IMR-90 (cell line): ENCODE results near the gene MUC5B. TPM values are rescaled to one million over a fixed set of nuclear protein-coding genes. Genes with fewer than 3 reads are reported as not detected.

ENCODE experiments used
- ATAC-seq: fragments of 200-7000 bp; cut with Tn5 transposase; 2 replicates; pipeline ENCODE4 v1.9.1; 2020; ENCODE audit warnings: low read depth, mild to moderate bottlenecking, moderate library complexity
- BruUV-seq: library from RNA; stranded (reverse); fragments of 400-500 nt; replicated peaks from 2 replicates; lab custom pipeline; 2021; lab: Mats Ljungman, UMichigan
- CTCF ChIA-PET: fragments of 300-600 bp; formaldehyde crosslinking; extraction: SDS; loops from one replicate; lab custom pipeline; 2021; ENCODE audit warnings: antibody characterized with exemption; lab: Yijun Ruan, JAX
- POLR2A ChIA-PET: fragments of 300-600 bp; sonication (Branson Sonifier 250); formaldehyde crosslinking; loops from one replicate; lab custom pipeline; 2022; ENCODE audit warnings: antibody characterized with exemption; ENCODE audit not compliant: unreplicated experiment; lab: Charles Lee
- DNase-seq: peaks from one replicate; pipeline ENCODE4 v3.0.0; 2013
- H2AFZ ChIP-seq: replicated peaks from 2 replicates; pipeline ENCODE3; 2013; ENCODE audit warnings: low read length, mild to moderate bottlenecking; ENCODE audit not compliant: poor library complexity
- H2AK5ac ChIP-seq: 2 replicates; pipeline ENCODE4 v1.6.1; 2013; ENCODE audit warnings: low read depth, low read length, inconsistent platforms
- H2AK9ac ChIP-seq: replicated peaks from 2 replicates; pipeline ENCODE3; 2013; ENCODE audit warnings: mild to moderate bottlenecking, low read depth, low read length, moderate library complexity; ENCODE audit not compliant: poor library complexity
- H2BK120ac ChIP-seq: 2 replicates; pipeline ENCODE4 v1.6.1; 2013; ENCODE audit warnings: low read depth, low read length, inconsistent platforms
- H2BK15ac ChIP-seq: 3 replicates; pipeline ENCODE4 v1.6.1; 2013; ENCODE audit warnings: low read depth, low read length, inconsistent platforms
- H2BK20ac ChIP-seq: 2 replicates; pipeline ENCODE4 v1.6.1; 2013; ENCODE audit warnings: low read depth, mild to moderate bottlenecking, inconsistent platforms, low read length, moderate library complexity
- H2BK5ac ChIP-seq: 2 replicates; pipeline ENCODE4 v1.6.1; 2013; ENCODE audit warnings: mild to moderate bottlenecking, low read depth, low read length, inconsistent platforms; ENCODE audit not compliant: poor library complexity, severe bottlenecking
- H3K14ac ChIP-seq: replicated peaks from 2 replicates; pipeline ENCODE4 v1.6.1; 2013; ENCODE audit warnings: low read depth, low read length, inconsistent platforms
- H3K18ac ChIP-seq: 2 replicates; pipeline ENCODE4 v1.6.1; 2013; ENCODE audit warnings: low read depth, low read length, control low read depth
- H3K23ac ChIP-seq: 2 replicates; pipeline ENCODE4 v1.6.1; 2013; ENCODE audit warnings: low read depth, low read length, inconsistent platforms
- H3K27ac ChIP-seq: 2 replicates; pipeline ENCODE4 v1.5.1; 2013; ENCODE audit warnings: mild to moderate bottlenecking, control low read depth, low read length; ENCODE audit not compliant: insufficient read depth
- H3K27me3 ChIP-seq: 2 replicates; pipeline ENCODE4 v1.6.1; 2013; ENCODE audit warnings: low read length; ENCODE audit not compliant: control insufficient read depth, insufficient read depth
- H3K36me3 ChIP-seq: 2 replicates; pipeline ENCODE4 v1.6.1; 2013; ENCODE audit warnings: low read length, mixed read lengths; ENCODE audit not compliant: control insufficient read depth, insufficient read depth
- H3K4ac ChIP-seq: 2 replicates; pipeline ENCODE4 v1.6.1; 2013; ENCODE audit warnings: low read depth, low read length, inconsistent platforms
- H3K4me1 ChIP-seq: 2 replicates; pipeline ENCODE4 v1.6.1; 2013; ENCODE audit warnings: low read length, mixed read lengths; ENCODE audit not compliant: control insufficient read depth, insufficient read depth
- H3K4me2 ChIP-seq: 2 replicates; pipeline ENCODE4 v1.6.1; 2013; ENCODE audit warnings: low read depth, mild to moderate bottlenecking, control low read depth, low read length, moderate library complexity
- H3K4me3 ChIP-seq: 2 replicates; pipeline ENCODE4 v1.5.1; 2013; ENCODE audit warnings: low read depth, mild to moderate bottlenecking, control low read depth, low read length, moderate library complexity; ENCODE audit not compliant: insufficient read depth
- H3K56ac ChIP-seq: 2 replicates; pipeline ENCODE4 v1.6.1; 2013; ENCODE audit warnings: low read length, inconsistent platforms; ENCODE audit not compliant: insufficient read depth; ENCODE audit errors: extremely low read depth
- H3K79me1 ChIP-seq, 2 experiments: 2 replicates each; pipeline ENCODE4 v1.6.1; 2013; ENCODE audit warnings: low read length in 2 of 2, inconsistent platforms in 1 of 2, low read depth in 1 of 2
- H3K9ac ChIP-seq: 2 replicates; pipeline ENCODE4 v1.6.1; 2013; ENCODE audit warnings: low read depth, low read length, control low read depth
- H3K9me1 ChIP-seq: 2 replicates; pipeline ENCODE4 v1.6.1; 2013; ENCODE audit warnings: low read length, inconsistent platforms; ENCODE audit not compliant: insufficient read depth
- H3K9me3 ChIP-seq: 2 replicates; pipeline ENCODE4 v1.6.1; 2013; ENCODE audit warnings: low read length; ENCODE audit not compliant: control insufficient read depth, insufficient read depth
- H4K20me1 ChIP-seq: 2 replicates; pipeline ENCODE4 v1.6.1; 2013; ENCODE audit warnings: low read length, inconsistent platforms; ENCODE audit not compliant: insufficient read depth
- H4K5ac ChIP-seq: 2 replicates; pipeline ENCODE4 v1.6.1; 2013; ENCODE audit warnings: mild to moderate bottlenecking, low read depth, low read length, control low read depth
- H4K8ac ChIP-seq, 2 experiments: 2 replicates each; pipeline ENCODE4 v1.6.1; 2013; ENCODE audit warnings: low read depth in 2 of 2, low read length in 2 of 2, control low read depth in 1 of 2, inconsistent platforms in 1 of 2
- H4K91ac ChIP-seq: 2 replicates; pipeline ENCODE4 v1.6.1; 2013; ENCODE audit warnings: low read depth, low read length, inconsistent platforms; ENCODE audit not compliant: insufficient read depth
- BHLHE40 ChIP-seq: fragments of 150-350 bp; IDR thresholded peaks from 2 replicates; pipeline ENCODE4 v1.6.1; 2016; ENCODE audit warnings: mild to moderate bottlenecking, low read depth, low read length
- CEBPB ChIP-seq: IDR thresholded peaks from 2 replicates; pipeline ENCODE4 v1.6.1; 2012; ENCODE audit warnings: low read depth, low read length, improper control_type of control experiment
- CHD1 ChIP-seq: IDR thresholded peaks from 2 replicates; pipeline ENCODE4 v1.6.1; 2012; ENCODE audit warnings: low read depth, low read length, improper control_type of control experiment
- FOS ChIP-seq: fragments of 150-350 bp; IDR thresholded peaks from 2 replicates; pipeline ENCODE4 v1.6.1; 2016; ENCODE audit warnings: low read depth, low read length
- MAFK ChIP-seq: IDR thresholded peaks from 2 replicates; pipeline ENCODE4 v1.6.1; 2012; ENCODE audit warnings: low read depth, low read length, improper control_type of control experiment
- MAZ ChIP-seq: IDR thresholded peaks from 2 replicates; pipeline ENCODE4 v1.6.1; 2012; ENCODE audit warnings: low read depth, mild to moderate bottlenecking, low read length, improper control_type of control experiment, moderate library complexity, borderline replicate concordance
- MXI1 ChIP-seq: IDR thresholded peaks from 2 replicates; pipeline ENCODE4 v1.6.1; 2012; ENCODE audit warnings: low read depth, mild to moderate bottlenecking, low read length, moderate library complexity, borderline replicate concordance
- NFE2L2 ChIP-seq: fragments of 150-350 bp; IDR thresholded peaks from 2 replicates; pipeline ENCODE4 v1.6.1; 2016; ENCODE audit warnings: low read depth, mild to moderate bottlenecking, low read length
- POLR2A ChIP-seq: IDR thresholded peaks from 2 replicates; pipeline ENCODE4 v1.6.1; 2012; ENCODE audit warnings: mild to moderate bottlenecking, low read depth, low read length
- RAD21 ChIP-seq: IDR thresholded peaks from 2 replicates; pipeline ENCODE4 v1.6.1; 2012; ENCODE audit warnings: low read length, improper control_type of control experiment
- RCOR1 ChIP-seq: IDR thresholded peaks from 2 replicates; pipeline ENCODE4 v1.6.1; 2012; ENCODE audit warnings: mild to moderate bottlenecking, low read length, improper control_type of control experiment; ENCODE audit not compliant: insufficient replicate concordance
- RFX5 ChIP-seq: IDR thresholded peaks from 2 replicates; pipeline ENCODE4 v1.8.0; 2012; ENCODE audit warnings: low read depth, mild to moderate bottlenecking, low read length, moderate library complexity
- SMC3 ChIP-seq: fragments of 150-350 bp; IDR thresholded peaks from 2 replicates; pipeline ENCODE4 v1.6.1; 2016; ENCODE audit warnings: low read depth, mild to moderate bottlenecking, antibody characterized with exemption, low read length, moderate library complexity
- WGBS, 2 experiments: methylation state at CpG; one replicate each; pipeline versions ENCODE4 v1.1.5 to v1.1.7; 2013; ENCODE audit warnings: missing lambda C conversion rate in 2 of 2; ENCODE audit not compliant: insufficient read length in 1 of 2; ENCODE audit errors: extremely low coverage in 2 of 2; 5-methylcytosine and 5-hydroxymethylcytosine counted together
- dilution Hi-C: fragments of 300-500 bp; cut with HindIII; formaldehyde crosslinking; loops from one replicate; pipeline ENCODE4 v1.14.3; 2018; ENCODE audit warnings: low sequenced_read_pairs; ENCODE audit not compliant: unreplicated experiment
- in situ Hi-C: fragments of 300-500 bp; cut with MboI; formaldehyde crosslinking; loops from 3 replicates; pipeline ENCODE4 v1.14.3; 2019; ENCODE audit warnings: low sequenced_read_pairs, inconsistent platforms, mixed read lengths
- intact Hi-C: fragments of 100-400 bp; cut with micrococcal nuclease; formaldehyde crosslinking; loops from 2 replicates; pipeline ENCODE4 v1.10.0; 2022
- polyA plus RNA-seq, 3 experiments: library from polyadenylated mRNA; depleted of rRNA; stranded (reverse); fragments of >200 nt; gene quantifications; 2 replicates each; pipeline ENCODE4 v1.2.3, GENCODE V29; 2012; ENCODE audit warnings: low replicate concordance in 1 of 3
- total RNA-seq: library from RNA; depleted of rRNA; stranded (reverse); fragments of >200 nt; gene quantifications from 2 replicates; pipeline ENCODE4 v1.2.3, GENCODE V29; 2012
- TF ChIP-seq, protein P1 (sequence below): fragments of 150-350 bp; IDR thresholded peaks from 2 replicates; pipeline ENCODE4 v1.6.1; 2017; ENCODE audit warnings: mild to moderate bottlenecking, antibody characterized with exemption, low read length, low read depth
- TF ChIP-seq, protein P2 (sequence below): conservative IDR thresholded peaks from 2 replicates; pipeline ENCODE4 v1.5.1; 2012; ENCODE audit warnings: mild to moderate bottlenecking, low read depth, low read length, improper control_type of control experiment
- TF ChIP-seq, protein P3 (sequence below): fragments of 150-350 bp; IDR thresholded peaks from 2 replicates; pipeline ENCODE4 v1.6.1; 2016; ENCODE audit warnings: low read depth, mild to moderate bottlenecking, low read length, moderate library complexity, borderline replicate concordance

The MUC5B gene
- total and polyA plus RNA-seq, 2 of the 4 experiments (the other 2 are of a cell fraction) = not detected

DNA sequence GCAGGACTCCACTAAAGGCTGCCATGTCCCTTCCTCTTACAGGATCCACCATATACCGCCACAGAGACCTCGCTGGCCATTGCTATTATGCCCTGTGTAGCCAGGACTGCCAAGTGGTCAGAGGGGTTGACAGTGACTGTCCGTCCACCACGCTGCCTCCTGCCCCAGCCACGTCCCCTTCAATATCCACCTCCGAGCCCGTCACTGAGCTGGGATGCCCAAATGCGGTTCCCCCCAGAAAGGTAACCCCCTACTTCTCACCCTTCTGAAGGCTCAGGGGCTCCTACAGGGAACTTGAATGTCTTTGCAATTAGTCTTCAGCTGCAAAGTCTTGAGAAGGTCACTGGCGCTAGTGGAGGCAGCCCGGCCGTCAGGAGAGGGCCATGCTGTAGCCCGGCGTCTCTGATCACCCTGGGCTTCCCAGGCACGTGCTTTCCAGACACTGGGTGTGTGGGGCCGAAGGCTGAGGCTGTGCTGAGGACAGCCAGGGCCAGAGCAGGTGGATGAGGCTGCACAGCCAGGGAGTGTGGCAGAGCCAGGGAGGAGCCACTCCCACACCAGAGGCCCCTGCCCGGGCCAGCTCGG, 30.0 kb upstream of the MUC5B start:
- H3K18ac ChIP-seq = no peak overlapping the region
- no peak overlapping the region for H2AK5ac ChIP-seq
- no peak for TF ChIP-seq RFX5
- TF ChIP-seq, protein P1, sequence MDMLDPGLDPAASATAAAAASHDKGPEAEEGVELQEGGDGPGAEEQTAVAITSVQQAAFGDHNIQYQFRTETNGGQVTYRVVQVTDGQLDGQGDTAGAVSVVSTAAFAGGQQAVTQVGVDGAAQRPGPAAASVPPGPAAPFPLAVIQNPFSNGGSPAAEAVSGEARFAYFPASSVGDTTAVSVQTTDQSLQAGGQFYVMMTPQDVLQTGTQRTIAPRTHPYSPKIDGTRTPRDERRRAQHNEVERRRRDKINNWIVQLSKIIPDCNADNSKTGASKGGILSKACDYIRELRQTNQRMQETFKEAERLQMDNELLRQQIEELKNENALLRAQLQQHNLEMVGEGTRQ = no peak
- TF ChIP-seq BHLHE40 = no peak
- no peak for TF ChIP-seq MXI1
- no peak for TF ChIP-seq RAD21
- no peak for TF ChIP-seq FOS
- no peak for TF ChIP-seq NFE2L2
- no peak for TF ChIP-seq MAZ
- TF ChIP-seq POLR2A = no peak
- TF ChIP-seq CEBPB = no peak
- TF ChIP-seq, protein P2, sequence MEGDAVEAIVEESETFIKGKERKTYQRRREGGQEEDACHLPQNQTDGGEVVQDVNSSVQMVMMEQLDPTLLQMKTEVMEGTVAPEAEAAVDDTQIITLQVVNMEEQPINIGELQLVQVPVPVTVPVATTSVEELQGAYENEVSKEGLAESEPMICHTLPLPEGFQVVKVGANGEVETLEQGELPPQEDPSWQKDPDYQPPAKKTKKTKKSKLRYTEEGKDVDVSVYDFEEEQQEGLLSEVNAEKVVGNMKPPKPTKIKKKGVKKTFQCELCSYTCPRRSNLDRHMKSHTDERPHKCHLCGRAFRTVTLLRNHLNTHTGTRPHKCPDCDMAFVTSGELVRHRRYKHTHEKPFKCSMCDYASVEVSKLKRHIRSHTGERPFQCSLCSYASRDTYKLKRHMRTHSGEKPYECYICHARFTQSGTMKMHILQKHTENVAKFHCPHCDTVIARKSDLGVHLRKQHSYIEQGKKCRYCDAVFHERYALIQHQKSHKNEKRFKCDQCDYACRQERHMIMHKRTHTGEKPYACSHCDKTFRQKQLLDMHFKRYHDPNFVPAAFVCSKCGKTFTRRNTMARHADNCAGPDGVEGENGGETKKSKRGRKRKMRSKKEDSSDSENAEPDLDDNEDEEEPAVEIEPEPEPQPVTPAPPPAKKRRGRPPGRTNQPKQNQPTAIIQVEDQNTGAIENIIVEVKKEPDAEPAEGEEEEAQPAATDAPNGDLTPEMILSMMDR = no peak
- no peak for TF ChIP-seq RCOR1
- TF ChIP-seq SMC3 = no peak
- no peak for TF ChIP-seq CHD1
- TF ChIP-seq MAFK = no peak
- TF ChIP-seq, protein P3, sequence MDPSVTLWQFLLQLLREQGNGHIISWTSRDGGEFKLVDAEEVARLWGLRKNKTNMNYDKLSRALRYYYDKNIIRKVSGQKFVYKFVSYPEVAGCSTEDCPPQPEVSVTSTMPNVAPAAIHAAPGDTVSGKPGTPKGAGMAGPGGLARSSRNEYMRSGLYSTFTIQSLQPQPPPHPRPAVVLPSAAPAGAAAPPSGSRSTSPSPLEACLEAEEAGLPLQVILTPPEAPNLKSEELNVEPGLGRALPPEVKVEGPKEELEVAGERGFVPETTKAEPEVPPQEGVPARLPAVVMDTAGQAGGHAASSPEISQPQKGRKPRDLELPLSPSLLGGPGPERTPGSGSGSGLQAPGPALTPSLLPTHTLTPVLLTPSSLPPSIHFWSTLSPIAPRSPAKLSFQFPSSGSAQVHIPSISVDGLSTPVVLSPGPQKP = no peak
- H3K4me2 ChIP-seq = no peak overlapping the region
- no peak overlapping the region for H4K8ac ChIP-seq
- DNase-seq = no peak
- peaks cover 10% of the 10 kb centered on the region; the same call in 1 of the 2 replicates for H3K9me3 ChIP-seq
- no peak for ATAC-seq
- no peaks in the 10 kb centered on the region for H3K9me1 ChIP-seq
- WGBS, 2 experiments = 68% methylated on average over 11 of the region's 17 CpGs; no CpG with 5 or more reads in 1 of the 2 experiments
- H3K56ac ChIP-seq = no peak overlapping the region
- in situ Hi-C loops (no loop called here), intact Hi-C loops (no loop called here), dilution Hi-C loops (no loop called here)
- H2BK20ac ChIP-seq = no peak overlapping the region
- H3K9ac ChIP-seq = no peak overlapping the region
- no peak overlapping the region for H3K27ac ChIP-seq
- no peak overlapping the region for H2BK15ac ChIP-seq
- H3K4me1 ChIP-seq = no peaks in the 10 kb centered on the region
- no peaks in the 10 kb centered on the region; the same call in 1 of the 2 replicates for H3K27me3 ChIP-seq
- H3K23ac ChIP-seq = no peak overlapping the region
- H4K5ac ChIP-seq = no peak overlapping the region
- H3K79me1 ChIP-seq = no peaks in the 10 kb centered on the region
- no peak overlapping the region for H3K4ac ChIP-seq
- POLR2A ChIA-PET = no interaction called here
- H4K91ac ChIP-seq = no peak overlapping the region
- CTCF ChIA-PET = no interaction called here
- H2BK120ac ChIP-seq = no peak overlapping the region
- no peak overlapping the region for H3K4me3 ChIP-seq
- no TSS peak for BruUV-seq
- H3K36me3 ChIP-seq = no peaks in the 10 kb centered on the region
- no peak overlapping the region for H2BK5ac ChIP-seq
- no peak overlapping the region for H2AK9ac ChIP-seq
- H2AFZ ChIP-seq = no peak overlapping the region
- no peaks in the 10 kb centered on the region for H4K20me1 ChIP-seq
- H3K14ac ChIP-seq = no peak overlapping the region
